CD4-positive, alpha-beta memory T cell (primary cell): ENCODE results near the gene MDFIC2. TPM values are rescaled to one million over a fixed set of nuclear protein-coding genes. Genes with fewer than 3 reads are reported as not detected.

ENCODE experiments used
- CTCF ChIA-PET: fragments of 350-600 bp; sonication (Branson Sonifier 250); formaldehyde crosslinking; loops from one replicate; lab custom pipeline; 2021; ENCODE audit warnings: inconsistent platforms; ENCODE audit not compliant: partially characterized antibody; lab: Charles Lee
- POLR2A ChIA-PET: fragments of 350-600 bp; sonication (Branson Sonifier 250); formaldehyde crosslinking; loops from one replicate; lab custom pipeline; 2021; ENCODE audit not compliant: partially characterized antibody; lab: Charles Lee
- DNase-seq, 5 donors: peaks; one replicate each; pipeline versions ENCODE4 v3.0.0 to v3.0.0-alpha.2; 2020 to 2022; ENCODE audit warnings: mixed read lengths in 1 of 5
- H3K27ac ChIP-seq: one replicate; pipeline ENCODE4 v1.7.0; 2013; ENCODE audit warnings: low read depth, low read length
- H3K27me3 ChIP-seq: 2 replicates; pipeline ENCODE4 v1.7.0; 2013; ENCODE audit warnings: mild to moderate bottlenecking, low read length, moderate library complexity; ENCODE audit not compliant: insufficient read depth
- H3K36me3 ChIP-seq: 2 replicates; pipeline ENCODE4 v1.7.0; 2013; ENCODE audit warnings: mild to moderate bottlenecking, low read length, moderate library complexity; ENCODE audit not compliant: insufficient read depth
- H3K4me1 ChIP-seq: 2 replicates; pipeline ENCODE4 v1.7.0; 2013; ENCODE audit warnings: mild to moderate bottlenecking, low read length, moderate library complexity; ENCODE audit not compliant: insufficient read depth
- H3K4me3 ChIP-seq, 2 donors: one replicate each; pipeline ENCODE4 v1.7.0; 2013; ENCODE audit warnings: low read length in 2 of 2, mild to moderate bottlenecking in 1 of 2
- H3K9me3 ChIP-seq, 2 donors: one replicate each; pipeline ENCODE4 v1.7.0; 2013; ENCODE audit warnings: low read length in 2 of 2, control low read depth in 1 of 2; ENCODE audit not compliant: control insufficient read depth in 1 of 2
- H3K27ac Mint-ChIP-seq, 7 donors: one replicate each; pipeline ENCODE4 v1.8.0; 2020 to 2021; ENCODE audit warnings: mixed read lengths in 7 of 7, mild to moderate bottlenecking in 6 of 7, inconsistent platforms in 3 of 7, moderate library complexity in 3 of 7
- H3K27me3 Mint-ChIP-seq, 2 donors: one replicate each; pipeline ENCODE4 v1.8.0; 2020 to 2021; ENCODE audit warnings: mixed read lengths in 2 of 2
- H3K36me3 Mint-ChIP-seq, 2 donors: one replicate each; pipeline ENCODE4 v1.8.0; 2020 to 2021; ENCODE audit warnings: mixed read lengths in 2 of 2, inconsistent platforms in 1 of 2, mild to moderate bottlenecking in 1 of 2
- H3K4me1 Mint-ChIP-seq, 4 donors: one replicate each; pipeline ENCODE4 v1.8.0; 2020 to 2021; ENCODE audit warnings: mixed read lengths in 4 of 4, mild to moderate bottlenecking in 1 of 4
- H3K4me3 Mint-ChIP-seq, 8 donors: one replicate each; pipeline ENCODE4 v1.8.0; 2020 to 2021; ENCODE audit warnings: mixed read lengths in 8 of 8, mild to moderate bottlenecking in 7 of 8, moderate library complexity in 6 of 8, inconsistent platforms in 3 of 8
- H3K9me3 Mint-ChIP-seq, 8 donors: one replicate each; pipeline ENCODE4 v1.8.0; 2020 to 2021; ENCODE audit warnings: mixed read lengths in 8 of 8, mild to moderate bottlenecking in 5 of 8, inconsistent platforms in 3 of 8, moderate library complexity in 1 of 8
- intact Hi-C: fragments of 100-400 bp; cut with micrococcal nuclease; formaldehyde crosslinking; loops from one replicate; pipeline ENCODE4 v1.15.1; 2023
- polyA plus RNA-seq, 2 donors: library from polyadenylated mRNA; unstranded; fragments of 300-500 nt; fragmentation: Illumina TruSeq; gene quantifications; one replicate each; pipeline ENCODE4 v1.2.3, GENCODE V29; 2021
- total RNA-seq, 2 experiments: library from RNA; stranded (reverse); gene quantifications; one replicate each; pipeline ENCODE4 v1.2.3, GENCODE V29; 2021

Gene MDFIC2
- total and polyA plus RNA-seq, 4 experiments from 2014 or later, result not detected

DNA sequence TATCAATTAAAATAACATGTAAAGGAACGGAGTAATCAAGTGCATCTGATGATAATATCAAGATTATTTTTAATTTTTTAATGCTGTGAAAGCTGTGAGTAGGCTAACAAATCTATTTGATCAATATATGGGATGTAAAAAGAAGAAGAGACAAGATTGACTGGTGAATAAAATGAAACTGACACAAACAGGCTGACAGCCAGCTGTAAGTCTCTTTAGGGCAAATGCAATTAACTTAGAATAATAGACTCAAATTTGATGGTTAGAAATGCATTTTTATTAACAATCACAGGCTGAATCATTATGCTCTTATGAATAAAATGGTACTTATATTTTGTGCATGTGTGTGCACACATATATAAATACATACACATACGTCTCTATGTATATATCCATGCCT is 68.0 kb downstream of the MDFIC2 start:
- Histone ChIP-seq H3K27ac (no peak overlapping the region), H3K4me3 (no peak overlapping the region), H3K9me3 (no peaks in the 10 kb centered on the region), H3K4me1 (no peaks in the 10 kb centered on the region), H3K36me3 (no peaks in the 10 kb centered on the region), H3K27me3 (no peaks in the 10 kb centered on the region)
- H3K4me3 Mint-ChIP-seq, result no peak overlapping the region
- no peaks in the 10 kb centered on the region for H3K36me3 Mint-ChIP-seq
- DNase-seq, result no peak
- peaks cover 0 to 4% (median 3%) of the 10 kb centered on the region in 8 donors for H3K9me3 Mint-ChIP-seq
- intact Hi-C loops, result no loop called here
- CTCF ChIA-PET, result no interaction called here
- no peaks in the 10 kb centered on the region for H3K4me1 Mint-ChIP-seq
- POLR2A ChIA-PET, result no interaction called here
- H3K27me3 Mint-ChIP-seq, result no peaks in the 10 kb centered on the region
- H3K27ac Mint-ChIP-seq, result no peak overlapping the region

GRCh38 chr3:70242297-70242882 is 70.0 kb downstream of the MDFIC2 start:
- Histone ChIP-seq H3K4me1 (no peaks in the 10 kb centered on the region), H3K9me3 (no peaks in the 10 kb centered on the region), H3K27ac (no peak overlapping the region), H3K4me3 (no peak overlapping the region), H3K27me3 (no peaks in the 10 kb centered on the region), H3K36me3 (no peaks in the 10 kb centered on the region)
- intact Hi-C loops, result no loop called here
- Mint-ChIP-seq H3K4me3 (no peak overlapping the region), H3K27me3 (no peaks in the 10 kb centered on the region), H3K27ac (no peak overlapping the region), H3K4me1 (no peaks in the 10 kb centered on the region), H3K36me3 (no peaks in the 10 kb centered on the region), H3K9me3 (peaks cover 0 to 4% (median 3%) of the 10 kb centered on the region in 8 donors)
- ChIA-PET POLR2A (no interaction called here), CTCF (no interaction called here)
- no peak for DNase-seq

GRCh38 chr3:70233812-70234211 is 78.6 kb downstream of the MDFIC2 start:
- DNase-seq, result no peak
- H3K4me1 Mint-ChIP-seq, result no peaks in the 10 kb centered on the region
- Histone ChIP-seq H3K27me3 (no peaks in the 10 kb centered on the region), H3K27ac (no peak overlapping the region), H3K4me1 (no peaks in the 10 kb centered on the region), H3K36me3 (no peaks in the 10 kb centered on the region), H3K9me3 (no peaks in the 10 kb centered on the region), H3K4me3 (no peak overlapping the region)
- no peak overlapping the region for H3K27ac Mint-ChIP-seq
- ChIA-PET CTCF (no interaction called here), POLR2A (no interaction called here)
- no peaks in the 10 kb centered on the region for H3K36me3 Mint-ChIP-seq
- peaks cover 0 to 4% (median under 1%) of the 10 kb centered on the region in 8 donors for H3K9me3 Mint-ChIP-seq
- intact Hi-C loops, result no loop called here
- no peak overlapping the region for H3K4me3 Mint-ChIP-seq
- H3K27me3 Mint-ChIP-seq, result peaks cover 0 to 2% of the 10 kb centered on the region in 2 donors

GRCh38 chr3:70233112-70233511 is 79.3 kb downstream of the MDFIC2 start:
- CTCF ChIA-PET, result no interaction called here

GRCh38 chr3:70231266-70231701 is 81.2 kb downstream of the MDFIC2 start:
- no peak for DNase-seq
- intact Hi-C loops, result no loop called here
- H3K9me3 ChIP-seq, result no peaks in the 10 kb centered on the region
- H3K4me1 Mint-ChIP-seq, result no peaks in the 10 kb centered on the region
- peaks cover 0 to 2% of the 10 kb centered on the region in 2 donors for H3K27me3 Mint-ChIP-seq
- no peak overlapping the region for H3K4me3 ChIP-seq
- H3K27ac ChIP-seq, result no peak overlapping the region
- H3K27me3 ChIP-seq, result no peaks in the 10 kb centered on the region
- ChIA-PET CTCF (no interaction called here), POLR2A (no interaction called here)
- H3K4me3 Mint-ChIP-seq, result no peak overlapping the region
- H3K27ac Mint-ChIP-seq, result no peak overlapping the region
- no peaks in the 10 kb centered on the region for H3K36me3 Mint-ChIP-seq
- no peaks in the 10 kb centered on the region for H3K4me1 ChIP-seq
- H3K36me3 ChIP-seq, result no peaks in the 10 kb centered on the region
- H3K9me3 Mint-ChIP-seq, result peaks cover 0 to 6% (median under 1%) of the 10 kb centered on the region in 8 donors

More at GRCh38 chr3:70233112-70233511, 79.3 kb downstream of the MDFIC2 start:
- H3K27ac Mint-ChIP-seq, result no peak overlapping the region
- POLR2A ChIA-PET, result no interaction called here
- no peaks in the 10 kb centered on the region for H3K4me1 Mint-ChIP-seq
- H3K36me3 ChIP-seq, result no peaks in the 10 kb centered on the region
- no peaks in the 10 kb centered on the region for H3K9me3 ChIP-seq
- H3K9me3 Mint-ChIP-seq, result peaks cover 0 to 6% (median under 1%) of the 10 kb centered on the region in 8 donors
- no peaks in the 10 kb centered on the region for H3K27me3 ChIP-seq
- H3K4me1 ChIP-seq, result no peaks in the 10 kb centered on the region
- no peak overlapping the region for H3K4me3 ChIP-seq
- no peak overlapping the region for H3K27ac ChIP-seq
- no peaks in the 10 kb centered on the region for H3K36me3 Mint-ChIP-seq
- H3K4me3 Mint-ChIP-seq, result no peak overlapping the region
- intact Hi-C loops, result no loop called here
- no peak for DNase-seq
- H3K27me3 Mint-ChIP-seq, result peaks cover 0 to 2% of the 10 kb centered on the region in 2 donors

DNA sequence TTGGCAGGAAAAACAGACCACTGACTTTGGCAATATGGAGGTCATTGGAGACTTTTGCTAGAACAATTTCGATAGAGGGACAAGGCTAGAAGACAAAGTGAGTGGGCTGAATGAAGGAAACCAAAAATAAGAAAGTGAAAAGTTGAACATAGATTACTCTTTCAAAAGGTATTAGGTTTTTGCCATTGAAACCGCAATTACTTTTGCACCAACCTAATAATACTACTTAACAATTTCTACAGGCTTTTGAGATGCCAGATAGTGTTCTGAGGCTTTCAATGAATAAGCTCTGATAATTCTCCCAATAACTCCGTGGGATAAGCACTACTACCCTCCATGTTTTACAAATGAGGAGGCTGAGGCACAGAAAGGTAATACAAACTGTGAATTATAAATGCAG is 85.0 kb downstream of the MDFIC2 start:
- Histone ChIP-seq H3K27me3 (no peaks in the 10 kb centered on the region), H3K9me3 (no peaks in the 10 kb centered on the region), H3K27ac (no peak overlapping the region), H3K4me3 (no peak overlapping the region), H3K36me3 (no peaks in the 10 kb centered on the region), H3K4me1 (no peaks in the 10 kb centered on the region)
- ChIA-PET POLR2A (no interaction called here), CTCF (no interaction called here)
- no peak overlapping the region for H3K4me3 Mint-ChIP-seq
- no peaks in the 10 kb centered on the region for H3K27me3 Mint-ChIP-seq
- no peaks in the 10 kb centered on the region for H3K36me3 Mint-ChIP-seq
- no peak overlapping the region for H3K27ac Mint-ChIP-seq
- intact Hi-C loops, result no loop called here
- DNase-seq, result no peak
- peaks cover 0 to 8% (median 0%) of the 10 kb centered on the region in 8 donors for H3K9me3 Mint-ChIP-seq
- H3K4me1 Mint-ChIP-seq, result no peaks in the 10 kb centered on the region

DNA sequence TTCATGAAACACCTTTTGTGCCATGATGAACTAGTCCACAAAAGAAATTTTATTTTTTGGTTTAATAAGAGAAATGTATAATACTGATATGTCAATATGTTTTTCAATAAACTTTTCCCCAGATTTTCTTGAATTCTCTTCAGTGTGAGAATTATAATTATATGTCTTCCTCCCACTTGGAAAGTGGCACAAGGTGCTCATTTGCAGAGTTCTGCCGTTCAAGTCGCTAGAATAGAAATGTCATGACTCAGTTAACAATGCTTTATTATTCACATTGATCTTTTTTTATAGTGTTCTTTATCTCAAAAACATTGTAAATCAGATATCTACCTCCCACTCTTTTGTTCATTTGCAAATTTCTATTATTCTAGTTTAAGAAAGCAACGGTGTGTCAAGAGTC is 87.3 kb downstream of the MDFIC2 start:
- DNase-seq, result no peak

More for the DNA sequence above, 87.3 kb downstream of the MDFIC2 start:
- no peaks in the 10 kb centered on the region for H3K27me3 ChIP-seq
- Mint-ChIP-seq H3K4me1 (no peaks in the 10 kb centered on the region), H3K27ac (no peak overlapping the region), H3K36me3 (no peaks in the 10 kb centered on the region), H3K4me3 (no peak overlapping the region), H3K9me3 (peaks cover 0 to 8% (median 0%) of the 10 kb centered on the region in 8 donors), H3K27me3 (peaks cover 0 to 1% of the 10 kb centered on the region in 2 donors)
- no peaks in the 10 kb centered on the region for H3K36me3 ChIP-seq
- no peaks in the 10 kb centered on the region for H3K9me3 ChIP-seq
- H3K4me1 ChIP-seq, result no peaks in the 10 kb centered on the region
- ChIA-PET POLR2A (no interaction called here), CTCF (no interaction called here)
- intact Hi-C loops, result no loop called here
- H3K4me3 ChIP-seq, result no peak overlapping the region
- no peak overlapping the region for H3K27ac ChIP-seq
